AG09309 (cell line): Measurements from ENCODE around the gene NMU.
"Not testable (repeated sequence)": the region's sequence is repeated elsewhere in the genome, so short reads cannot be mapped to it uniquely, and the experiment has no call there.

Experiments
- DNase-seq: peaks from one replicate; pipeline ENCODE4 v3.0.0-alpha.2; 2010; ENCODE audit warnings: low read depth
- H3K4me3 ChIP-seq: 2 replicates; pipeline ENCODE4 v1.5.1; 2011; ENCODE audit warnings: mild to moderate bottlenecking, low read depth, low read length, moderate library complexity; ENCODE audit not compliant: control insufficient read depth
- CTCF ChIP-seq: IDR thresholded peaks from 2 replicates; pipeline ENCODE4 v1.5.1; 2011; ENCODE audit warnings: mild to moderate bottlenecking, low read depth, low read length, inconsistent platforms; ENCODE audit not compliant: insufficient read depth, control insufficient read depth; ENCODE audit errors: missing control alignments

The NMU gene

GRCh38 chr4:55635741-55636655, at the start of gene NMU:
Gene NMU (minus strand): TSS chr4:55636298. CDS start chr4:55636192, 106 bp downstream.
- H3K4me3 ChIP-seq: no peak within 1 kb of the TSS; the same call in none of the 2 replicates
- TF ChIP-seq CTCF: no peak
- no peak for DNase-seq

- no peak for TF ChIP-seq CTCF
- DNase-seq: no peak
- no peak overlapping the region for H3K4me3 ChIP-seq
Observed at GRCh38 chr4:55684276-55684675, 48.2 kb upstream of the NMU start.

- DNase-seq: not testable (repeated sequence)
Observed at GRCh38 chr4:55682797-55683196, 46.7 kb upstream of the NMU start.

GRCh38 chr4:55682295-55682694, 46.2 kb upstream of the NMU start:
- TF ChIP-seq CTCF: no peak
- no peak for DNase-seq
- no peak overlapping the region for H3K4me3 ChIP-seq

More at GRCh38 chr4:55682797-55683196, 46.7 kb upstream of the NMU start:
- H3K4me3 ChIP-seq: not testable (repeated sequence)

- TF ChIP-seq CTCF: no peak
- no peak overlapping the region for H3K4me3 ChIP-seq
- DNase-seq: no peak
Observed at GRCh38 chr4:55681430-55681829, 45.3 kb upstream of the NMU start.

GRCh38 chr4:55675196-55675793, 39.2 kb upstream of the NMU start:
- TF ChIP-seq CTCF: no peak
- no peak for DNase-seq

GRCh38 chr4:55673424-55673823, 37.3 kb upstream of the NMU start:
- no peak overlapping the region for H3K4me3 ChIP-seq
- no peak for TF ChIP-seq CTCF
- DNase-seq: no peak

More at GRCh38 chr4:55675196-55675793, 39.2 kb upstream of the NMU start:
- no peak overlapping the region for H3K4me3 ChIP-seq
